Parathyroid adenoma (tissue), 2 donors: Measurements from ENCODE around the gene GNA12.
A peak's percentile ranks its signal among the peaks of the same experiment; 100 is the strongest.

Experiments used
- H2AFZ ChIP-seq: fragments of 300-600 bp; sonication (generic); one replicate; pipeline ENCODE4 v1.7.0; 2017; ENCODE audit warnings: antibody characterized with exemption, mild to moderate bottlenecking
- H3K27ac ChIP-seq: fragments of 300-600 bp; sonication (generic); one replicate; pipeline ENCODE4 v1.7.0; 2017
- H3K27me3 ChIP-seq: fragments of 300-600 bp; sonication (generic); one replicate; pipeline ENCODE4 v1.7.0; 2017; ENCODE audit warnings: low read length; ENCODE audit not compliant: control insufficient read depth, insufficient read depth
- H3K36me3 ChIP-seq: fragments of 300-600 bp; sonication (generic); one replicate; pipeline ENCODE4 v1.7.0; 2017; ENCODE audit warnings: low read length; ENCODE audit not compliant: control insufficient read depth, insufficient read depth
- H3K4me1 ChIP-seq: fragments of 300-600 bp; sonication (generic); one replicate; pipeline ENCODE4 v1.7.0; 2017; ENCODE audit warnings: control low read depth
- H3K4me2 ChIP-seq: fragments of 300-600 bp; sonication (generic); one replicate; pipeline ENCODE4 v1.7.0; 2017; ENCODE audit warnings: low read length
- H3K4me3 ChIP-seq: fragments of 300-600 bp; sonication (generic); one replicate; pipeline ENCODE4 v1.7.0; 2017; ENCODE audit warnings: low read depth, low read length
- H3K79me2 ChIP-seq: fragments of 300-600 bp; sonication (generic); one replicate; pipeline ENCODE4 v1.7.0; 2017; ENCODE audit warnings: control low read depth
- H3K9ac ChIP-seq: fragments of 300-600 bp; sonication (generic); one replicate; pipeline ENCODE4 v1.7.0; 2017; ENCODE audit warnings: mild to moderate bottlenecking
- H3K9me3 ChIP-seq: fragments of 300-600 bp; sonication (generic); one replicate; pipeline ENCODE4 v1.7.0; 2017; ENCODE audit warnings: low read length; ENCODE audit not compliant: control insufficient read depth
- TF ChIP-seq, protein P1 (sequence below): fragments of 300-600 bp; sonication (generic); IDR thresholded peaks from one replicate; pipeline ENCODE4 v1.7.0; 2017; ENCODE audit warnings: antibody characterized with exemption, mild to moderate bottlenecking
- donor health status: primary hyperparathyroidism.

Gene GNA12

GRCh38 chr7:2851497-2851896 is 7.4 kb upstream of the GNA12 start:
- Histone ChIP-seq H3K27ac (no peak overlapping the region), H3K36me3 (no peaks in the 10 kb centered on the region), H3K4me1 (no peaks in the 10 kb centered on the region), H3K9me3 (no peaks in the 10 kb centered on the region), H3K79me2 (no peaks in the 10 kb centered on the region), H3K4me3 (no peak overlapping the region), H3K27me3 (no peaks in the 10 kb centered on the region), H2AFZ (no peak overlapping the region), H3K9ac (no peak overlapping the region), H3K4me2 (no peak overlapping the region)
- TF ChIP-seq, protein P1, sequence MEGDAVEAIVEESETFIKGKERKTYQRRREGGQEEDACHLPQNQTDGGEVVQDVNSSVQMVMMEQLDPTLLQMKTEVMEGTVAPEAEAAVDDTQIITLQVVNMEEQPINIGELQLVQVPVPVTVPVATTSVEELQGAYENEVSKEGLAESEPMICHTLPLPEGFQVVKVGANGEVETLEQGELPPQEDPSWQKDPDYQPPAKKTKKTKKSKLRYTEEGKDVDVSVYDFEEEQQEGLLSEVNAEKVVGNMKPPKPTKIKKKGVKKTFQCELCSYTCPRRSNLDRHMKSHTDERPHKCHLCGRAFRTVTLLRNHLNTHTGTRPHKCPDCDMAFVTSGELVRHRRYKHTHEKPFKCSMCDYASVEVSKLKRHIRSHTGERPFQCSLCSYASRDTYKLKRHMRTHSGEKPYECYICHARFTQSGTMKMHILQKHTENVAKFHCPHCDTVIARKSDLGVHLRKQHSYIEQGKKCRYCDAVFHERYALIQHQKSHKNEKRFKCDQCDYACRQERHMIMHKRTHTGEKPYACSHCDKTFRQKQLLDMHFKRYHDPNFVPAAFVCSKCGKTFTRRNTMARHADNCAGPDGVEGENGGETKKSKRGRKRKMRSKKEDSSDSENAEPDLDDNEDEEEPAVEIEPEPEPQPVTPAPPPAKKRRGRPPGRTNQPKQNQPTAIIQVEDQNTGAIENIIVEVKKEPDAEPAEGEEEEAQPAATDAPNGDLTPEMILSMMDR, result no peak

- Histone ChIP-seq H3K4me2 (no peak overlapping the region), H3K9ac (no peak overlapping the region), H2AFZ (no peak overlapping the region), H3K36me3 (no peaks in the 10 kb centered on the region), H3K79me2 (no peaks in the 10 kb centered on the region), H3K9me3 (no peaks in the 10 kb centered on the region), H3K27me3 (no peaks in the 10 kb centered on the region), H3K4me3 (no peak overlapping the region), H3K4me1 (peaks cover 2% of the 10 kb centered on the region), H3K27ac (no peak overlapping the region)
- TF ChIP-seq, protein P1, result no peak
Observed at GRCh38 chr7:2849941-2850766, 6.0 kb upstream of the GNA12 start.

- Histone ChIP-seq H2AFZ (peak overlapping the region; percentile 79), H3K79me2 (peaks cover 13% of the 10 kb centered on the region), H3K27me3 (no peaks in the 10 kb centered on the region), H3K4me3 (peak overlapping the region; percentile 63), H3K27ac (peak overlapping the region; percentile 51), H3K4me1 (peaks cover 6% of the 10 kb centered on the region), H3K36me3 (no peaks in the 10 kb centered on the region), H3K9ac (no peak overlapping the region), H3K4me2 (peak overlapping the region; percentile 85), H3K9me3 (no peaks in the 10 kb centered on the region)
- TF ChIP-seq, protein P1, result no peak
Observed at GRCh38 chr7:2845034-2845592, 1.0 kb upstream of the GNA12 start.

DNA sequence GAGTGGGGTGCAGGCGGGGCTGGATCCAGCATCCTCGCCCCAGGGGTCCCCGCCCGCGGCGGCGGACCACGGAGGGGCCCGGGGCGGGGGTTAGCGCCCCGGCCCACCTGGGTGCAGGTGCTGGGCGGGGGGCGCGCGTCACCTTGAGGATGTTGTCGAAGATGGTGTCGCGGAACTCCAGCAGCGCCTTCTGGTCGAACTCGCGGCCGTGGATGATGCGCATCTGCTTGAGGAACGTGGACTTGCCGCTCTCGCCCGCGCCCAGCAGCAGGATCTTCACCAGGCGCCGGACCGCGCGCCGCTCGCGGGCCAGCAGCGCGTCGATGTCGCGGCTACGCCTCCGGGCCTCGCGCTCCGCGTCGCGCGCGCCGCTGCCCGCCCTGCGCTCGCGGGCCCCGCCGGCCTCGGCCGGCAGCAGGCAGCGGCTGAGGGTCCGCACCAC is 376 bp downstream of the GNA12 start:
- peaks cover 19% of the 10 kb centered on the region for H3K79me2 ChIP-seq
- H3K4me2 ChIP-seq, result peak overlapping the region; percentile 76
- H3K4me1 ChIP-seq, result peaks cover 6% of the 10 kb centered on the region
- H3K27me3 ChIP-seq, result no peaks in the 10 kb centered on the region
- peak overlapping the region; percentile 72 for H2AFZ ChIP-seq
- no peak overlapping the region for H3K9ac ChIP-seq
- H3K36me3 ChIP-seq, result no peaks in the 10 kb centered on the region
- no peak overlapping the region for H3K27ac ChIP-seq
- TF ChIP-seq, protein P1, result no peak
- no peaks in the 10 kb centered on the region for H3K9me3 ChIP-seq
- H3K4me3 ChIP-seq, result peak overlapping the region; percentile 62
